Effector memory CD4-positive, alpha-beta T cell (primary cell): ENCODE measurements around the gene TCOF1.
"Not testable (repeated sequence)": the region's sequence is repeated elsewhere in the genome, so short reads cannot be mapped to it uniquely, and the experiment has no call there.

ENCODE experiments used
- DNase-seq, 3 donors: peaks; one replicate each; pipeline ENCODE4 v3.0.0-alpha.2; 2020
- H3K27ac ChIP-seq: 2 replicates; pipeline ENCODE4 v1.7.0; 2013; ENCODE audit warnings: mild to moderate bottlenecking, low read length, moderate library complexity; ENCODE audit not compliant: insufficient read depth, poor library complexity, severe bottlenecking
- H3K27me3 ChIP-seq: replicated peaks from 2 replicates; pipeline ENCODE4 v1.7.0; 2013; ENCODE audit warnings: mild to moderate bottlenecking, low read length; ENCODE audit not compliant: insufficient read depth, control insufficient read depth, poor library complexity, severe bottlenecking
- H3K36me3 ChIP-seq: 2 replicates; pipeline ENCODE4 v1.7.0; 2013; ENCODE audit warnings: mild to moderate bottlenecking, low read length, moderate library complexity; ENCODE audit not compliant: control insufficient read depth, insufficient read depth
- H3K4me1 ChIP-seq: 2 replicates; pipeline ENCODE4 v1.7.0; 2013; ENCODE audit warnings: low read length, mild to moderate bottlenecking; ENCODE audit not compliant: control insufficient read depth, insufficient read depth, poor library complexity, severe bottlenecking
- H3K4me3 ChIP-seq: 2 replicates; pipeline ENCODE4 v1.7.0; 2013; ENCODE audit warnings: low read length, low read depth, mild to moderate bottlenecking; ENCODE audit not compliant: insufficient read depth, poor library complexity, severe bottlenecking
- H3K9me3 ChIP-seq: 2 replicates; pipeline ENCODE4 v1.7.0; 2013; ENCODE audit warnings: mild to moderate bottlenecking, low read length, moderate library complexity; ENCODE audit not compliant: control insufficient read depth

TCOF1 gene

GRCh38 chr5:150426165-150426564 is 68.7 kb downstream of the TCOF1 start:
- not testable (repeated sequence) for H3K27ac ChIP-seq, H3K4me1 ChIP-seq, H3K27me3 ChIP-seq, H3K4me3 ChIP-seq, H3K36me3 ChIP-seq, H3K9me3 ChIP-seq, DNase-seq

GRCh38 chr5:150428106-150428876 is 70.8 kb downstream of the TCOF1 start:
- no peak for DNase-seq
- H3K27me3 ChIP-seq = no peaks in the 10 kb centered on the region
- H3K4me3 ChIP-seq = no peak overlapping the region
- no peaks in the 10 kb centered on the region for H3K36me3 ChIP-seq
- no peaks in the 10 kb centered on the region for H3K9me3 ChIP-seq
- no peaks in the 10 kb centered on the region for H3K4me1 ChIP-seq
- no peak overlapping the region for H3K27ac ChIP-seq

- no peak for DNase-seq
- H3K4me3 ChIP-seq = no peak overlapping the region
- H3K27ac ChIP-seq = no peak overlapping the region
- H3K9me3 ChIP-seq = no peaks in the 10 kb centered on the region
- no peaks in the 10 kb centered on the region for H3K36me3 ChIP-seq
- H3K4me1 ChIP-seq = no peaks in the 10 kb centered on the region
- H3K27me3 ChIP-seq = no peaks in the 10 kb centered on the region
Observed at GRCh38 chr5:150428978-150429377, 71.5 kb downstream of the TCOF1 start.

- Histone ChIP-seq H3K4me3 (no peak overlapping the region), H3K4me1 (no peaks in the 10 kb centered on the region), H3K27ac (no peak overlapping the region), H3K36me3 (no peaks in the 10 kb centered on the region), H3K9me3 (no peaks in the 10 kb centered on the region), H3K27me3 (no peaks in the 10 kb centered on the region)
- no peak for DNase-seq
Observed at GRCh38 chr5:150429410-150429873, 71.9 kb downstream of the TCOF1 start.

- no peak for DNase-seq
- H3K4me3 ChIP-seq = no peak overlapping the region
- H3K9me3 ChIP-seq = no peaks in the 10 kb centered on the region
- H3K27ac ChIP-seq = no peak overlapping the region
- no peaks in the 10 kb centered on the region for H3K4me1 ChIP-seq
- no peaks in the 10 kb centered on the region for H3K27me3 ChIP-seq
- H3K36me3 ChIP-seq = no peaks in the 10 kb centered on the region
Observed at GRCh38 chr5:150431048-150431447, 73.6 kb downstream of the TCOF1 start.

- DNase-seq = no peak
- Histone ChIP-seq H3K36me3 (no peaks in the 10 kb centered on the region), H3K27ac (no peak overlapping the region), H3K4me3 (no peak overlapping the region), H3K9me3 (no peaks in the 10 kb centered on the region), H3K27me3 (no peaks in the 10 kb centered on the region), H3K4me1 (peaks cover 3% of the 10 kb centered on the region)
Observed at GRCh38 chr5:150431574-150431973, 74.1 kb downstream of the TCOF1 start.

- Histone ChIP-seq H3K4me3 (no peak overlapping the region), H3K4me1 (peaks cover 3% of the 10 kb centered on the region), H3K36me3 (no peaks in the 10 kb centered on the region), H3K9me3 (no peaks in the 10 kb centered on the region), H3K27me3 (no peaks in the 10 kb centered on the region), H3K27ac (no peak overlapping the region)
- DNase-seq = no peak
Observed at GRCh38 chr5:150434464-150434863, 77.0 kb downstream of the TCOF1 start.

GRCh38 chr5:150436141-150436680 is 78.7 kb downstream of the TCOF1 start:
- Histone ChIP-seq H3K27ac (no peak overlapping the region), H3K36me3 (no peaks in the 10 kb centered on the region), H3K27me3 (no peaks in the 10 kb centered on the region), H3K9me3 (no peaks in the 10 kb centered on the region), H3K4me1 (peaks cover 3% of the 10 kb centered on the region), H3K4me3 (no peak overlapping the region)
- peak; percentile 75 to 83 (median 79) for DNase-seq

- Histone ChIP-seq H3K9me3 (no peaks in the 10 kb centered on the region), H3K4me1 (peaks cover 3% of the 10 kb centered on the region), H3K4me3 (no peak overlapping the region), H3K27me3 (no peaks in the 10 kb centered on the region), H3K36me3 (peaks cover 9% of the 10 kb centered on the region), H3K27ac (no peak overlapping the region)
- DNase-seq = no peak
Observed at GRCh38 chr5:150438873-150439546, 81.5 kb downstream of the TCOF1 start.
